Activated CD8-positive, alpha-beta T cell treated with anti-CD3 and anti-CD28 coated beads for 36 hours (primary cell): ENCODE data around the gene ASB1. TPM values are rescaled to one million over a fixed set of nuclear protein-coding genes. Genes with fewer than 3 reads are reported as not detected.

Experiments used
- ATAC-seq: fragments of 200-7000 bp; cut with Tn5 transposase; one replicate; pipeline ENCODE4 v1.10.0; 2021; ENCODE audit warnings: mild to moderate bottlenecking, moderate library complexity
- CTCF ChIA-PET: fragments of 350-600 bp; sonication (Branson Sonifier 250); formaldehyde crosslinking; loops from one replicate; lab custom pipeline; 2021; ENCODE audit warnings: antibody characterized with exemption; lab: Charles Lee
- POLR2A ChIA-PET: fragments of 350-600 bp; sonication (Branson Sonifier 250); formaldehyde crosslinking; loops from one replicate; lab custom pipeline; 2021; ENCODE audit warnings: antibody characterized with exemption; lab: Charles Lee
- DNase-seq: peaks from one replicate; pipeline ENCODE4 v3.0.0-alpha.2; 2020
- H3K27ac Mint-ChIP-seq: one replicate; pipeline ENCODE4 v1.8.0; 2021; ENCODE audit warnings: mild to moderate bottlenecking, mixed read lengths
- H3K27me3 Mint-ChIP-seq: one replicate; pipeline ENCODE4 v1.8.0; 2021; ENCODE audit warnings: mixed read lengths
- H3K36me3 Mint-ChIP-seq: one replicate; pipeline ENCODE4 v1.8.0; 2021; ENCODE audit warnings: low read depth, mixed read lengths
- H3K4me1 Mint-ChIP-seq: one replicate; pipeline ENCODE4 v1.8.0; 2021; ENCODE audit warnings: low read depth, mixed read lengths
- H3K4me3 Mint-ChIP-seq: one replicate; pipeline ENCODE4 v1.8.0; 2021; ENCODE audit warnings: mild to moderate bottlenecking, moderate library complexity, mixed read lengths
- H3K9me3 Mint-ChIP-seq: one replicate; pipeline ENCODE4 v1.8.0; 2021; ENCODE audit warnings: mixed read lengths
- intact Hi-C: fragments of 100-400 bp; cut with micrococcal nuclease; formaldehyde crosslinking; loops from one replicate; pipeline ENCODE4 v1.10.0; 2022
- total RNA-seq, 2 experiments: library from RNA; stranded (reverse); gene quantifications; one replicate each; pipeline ENCODE4 v1.2.3, GENCODE V29; 2021
- TF ChIP-seq, protein P1 (sequence below): fragments of 200-600 bp; IDR thresholded peaks from one replicate; pipeline ENCODE4 v1.8.0; 2022; ENCODE audit warnings: antibody characterized with exemption, mild to moderate bottlenecking

ASB1 gene
- total RNA-seq, 2 experiments from 2014 or later, result 39.8 to 48.1 TPM

DNA sequence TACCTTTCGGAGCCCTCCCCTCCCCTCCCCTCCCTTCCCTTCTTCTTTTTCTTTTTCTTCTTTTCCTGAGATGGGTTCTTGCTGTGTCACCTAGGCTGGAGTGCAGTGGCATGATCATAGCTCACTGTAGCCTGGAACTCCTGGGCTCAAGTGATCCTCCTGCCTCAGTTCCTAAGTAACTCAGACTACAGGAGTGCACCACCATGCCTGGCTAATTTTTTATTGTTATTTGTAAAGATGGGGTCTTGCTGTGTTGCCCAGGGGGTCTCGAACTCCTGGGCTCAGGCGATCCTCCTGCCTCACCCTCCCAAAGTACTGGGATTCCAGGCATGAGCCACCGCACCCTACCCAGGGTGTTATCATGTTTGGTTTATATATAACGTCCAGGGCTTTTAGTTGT, 66.7 kb downstream of the ASB1 start:
- Mint-ChIP-seq H3K27ac (peak overlapping the region; percentile 65), H3K4me3 (no peak overlapping the region), H3K4me1 (peaks cover 22% of the 10 kb centered on the region), H3K27me3 (no peaks in the 10 kb centered on the region), H3K9me3 (no peaks in the 10 kb centered on the region), H3K36me3 (no peaks in the 10 kb centered on the region)
- POLR2A ChIA-PET, result interaction anchor here (1.0 to 1.1 kb wide), 2 partner anchors 23 to 63 kb away, joined by 3 read pairs; no protein-coding TSS in a partner anchor
- ATAC-seq (no peak), DNase-seq (no peak)
- CTCF ChIA-PET, result interaction anchor here (1.2 to 1.6 kb wide), 5 partner anchors 9 to 122 kb away, joined by 3 to 7 read pairs (median 3); no protein-coding TSS in a partner anchor
- TF ChIP-seq, protein P1, sequence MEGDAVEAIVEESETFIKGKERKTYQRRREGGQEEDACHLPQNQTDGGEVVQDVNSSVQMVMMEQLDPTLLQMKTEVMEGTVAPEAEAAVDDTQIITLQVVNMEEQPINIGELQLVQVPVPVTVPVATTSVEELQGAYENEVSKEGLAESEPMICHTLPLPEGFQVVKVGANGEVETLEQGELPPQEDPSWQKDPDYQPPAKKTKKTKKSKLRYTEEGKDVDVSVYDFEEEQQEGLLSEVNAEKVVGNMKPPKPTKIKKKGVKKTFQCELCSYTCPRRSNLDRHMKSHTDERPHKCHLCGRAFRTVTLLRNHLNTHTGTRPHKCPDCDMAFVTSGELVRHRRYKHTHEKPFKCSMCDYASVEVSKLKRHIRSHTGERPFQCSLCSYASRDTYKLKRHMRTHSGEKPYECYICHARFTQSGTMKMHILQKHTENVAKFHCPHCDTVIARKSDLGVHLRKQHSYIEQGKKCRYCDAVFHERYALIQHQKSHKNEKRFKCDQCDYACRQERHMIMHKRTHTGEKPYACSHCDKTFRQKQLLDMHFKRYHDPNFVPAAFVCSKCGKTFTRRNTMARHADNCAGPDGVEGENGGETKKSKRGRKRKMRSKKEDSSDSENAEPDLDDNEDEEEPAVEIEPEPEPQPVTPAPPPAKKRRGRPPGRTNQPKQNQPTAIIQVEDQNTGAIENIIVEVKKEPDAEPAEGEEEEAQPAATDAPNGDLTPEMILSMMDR, result no peak
- intact Hi-C loops, result no loop called here

DNA sequence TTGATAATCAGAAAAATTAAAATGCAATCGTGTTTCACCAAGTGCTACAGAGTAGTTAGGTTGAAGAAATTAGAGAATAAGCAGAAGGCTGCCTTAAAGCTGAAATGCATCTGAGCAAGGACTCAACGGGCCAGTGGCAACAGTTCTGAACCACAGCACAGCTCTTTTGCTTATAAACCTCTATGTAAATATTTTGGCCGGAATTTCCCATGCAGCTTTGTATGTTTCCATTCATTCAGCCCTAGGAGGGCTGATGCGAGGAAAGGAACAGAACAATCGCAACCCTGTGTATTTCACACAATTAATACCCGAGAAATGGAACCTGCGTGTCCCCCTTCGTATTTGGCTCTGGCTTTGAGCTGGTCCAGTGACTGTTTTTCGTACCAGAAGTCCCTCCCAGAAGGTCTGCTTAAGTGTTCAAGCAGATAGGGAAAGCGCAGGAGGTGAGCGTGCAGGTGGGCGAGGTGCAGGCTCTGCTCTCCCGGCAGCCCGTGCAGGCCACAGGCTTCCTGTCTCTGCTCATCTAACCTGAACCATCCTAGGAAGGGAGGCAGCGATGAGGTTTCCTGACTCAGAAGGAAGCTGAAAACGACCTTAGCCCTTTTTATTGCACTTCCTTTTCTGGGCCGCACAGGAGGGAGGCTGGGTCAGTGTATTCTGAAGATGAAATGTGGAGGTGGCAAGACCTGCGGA, 67.3 kb downstream of the ASB1 start:
- ATAC-seq (peak; percentile 85), DNase-seq (peak; percentile 67)
- Mint-ChIP-seq H3K27ac (peak overlapping the region; percentile 84), H3K36me3 (no peaks in the 10 kb centered on the region), H3K4me1 (peaks cover 22% of the 10 kb centered on the region), H3K4me3 (peak overlapping the region; percentile 40), H3K9me3 (no peaks in the 10 kb centered on the region), H3K27me3 (no peaks in the 10 kb centered on the region)
- intact Hi-C loops, result no loop called here
- TF ChIP-seq, protein P1, result no peak
- POLR2A ChIA-PET, result interaction anchor here (0.6 to 1.1 kb wide), 3 partner anchors 23 to 182 kb away, joined by 3 read pairs; no protein-coding TSS in a partner anchor
- CTCF ChIA-PET, result interaction anchor here (1.2 to 1.6 kb wide), 5 partner anchors 9 to 123 kb away, joined by 3 to 7 read pairs (median 3); no protein-coding TSS in a partner anchor

DNA sequence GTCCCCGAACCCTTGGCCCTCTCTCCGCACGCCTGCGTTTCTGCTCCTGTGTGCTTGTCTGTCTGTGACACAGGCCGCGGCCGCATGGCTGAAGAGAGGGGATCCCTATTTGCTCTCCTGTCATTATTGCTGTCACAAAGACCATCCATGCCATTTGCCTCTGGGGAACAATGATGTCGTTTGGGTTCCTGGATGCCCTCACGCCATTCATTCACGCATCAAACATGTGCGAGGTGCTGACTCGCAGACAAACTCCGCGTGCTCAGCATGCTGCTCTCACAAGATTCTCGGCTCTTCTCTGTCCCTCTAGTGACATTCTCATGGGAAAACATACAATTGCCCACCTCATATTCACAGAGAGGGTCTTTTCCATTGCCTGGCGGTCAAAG, 67.8 kb downstream of the ASB1 start:
- no peak for ATAC-seq
- Mint-ChIP-seq H3K27me3 (no peaks in the 10 kb centered on the region), H3K4me1 (peaks cover 22% of the 10 kb centered on the region), H3K9me3 (no peaks in the 10 kb centered on the region), H3K27ac (peak overlapping the region; percentile 84), H3K36me3 (no peaks in the 10 kb centered on the region), H3K4me3 (peak overlapping the region; percentile 40)
- intact Hi-C loops, result no loop called here
- ChIA-PET POLR2A (interaction anchor here (0.6 kb wide), 1 partner anchor 181 kb away, joined by 3 read pairs; no protein-coding TSS in a partner anchor), CTCF (interaction anchor here (1.2 to 1.3 kb wide), 2 partner anchors 24 to 123 kb away, joined by 3 to 4 read pairs; no protein-coding TSS in a partner anchor)
- TF ChIP-seq, protein P1, result no peak
- no peak for DNase-seq

DNA sequence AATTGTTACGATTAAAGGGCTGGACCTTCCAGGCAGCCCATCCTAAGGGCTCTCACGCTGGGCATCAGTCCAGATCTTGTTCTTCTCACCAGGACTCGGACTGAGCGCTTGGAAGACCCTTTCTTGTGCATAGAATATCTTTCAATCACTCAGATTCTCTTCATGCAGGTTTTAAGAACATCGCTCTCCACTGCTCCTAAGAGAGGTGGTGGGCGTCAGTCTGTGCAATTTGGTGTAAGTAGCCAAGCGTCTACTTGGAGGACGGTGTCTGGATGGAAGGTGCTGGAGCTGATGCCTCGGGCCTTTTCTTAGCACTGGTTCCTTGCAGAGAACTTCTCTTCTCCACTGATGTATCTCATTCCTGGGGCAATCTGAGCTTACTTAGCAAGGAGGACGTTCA, 68.7 kb downstream of the ASB1 start:
- POLR2A ChIA-PET, result no interaction called here
- Mint-ChIP-seq H3K27me3 (no peaks in the 10 kb centered on the region), H3K4me3 (no peak overlapping the region), H3K9me3 (no peaks in the 10 kb centered on the region), H3K4me1 (peaks cover 22% of the 10 kb centered on the region), H3K27ac (no peak overlapping the region), H3K36me3 (no peaks in the 10 kb centered on the region)
- ATAC-seq (no peak), DNase-seq (no peak)
- TF ChIP-seq, protein P1, result no peak
- intact Hi-C loops, result no loop called here
- CTCF ChIA-PET, result no interaction called here
